ENCODE data around the gene ASZ1.

GRCh38 chr7:117362294-117362888 is 64.9 kb downstream of the ASZ1 start:
- TF ChIP-seq TAF1 (IDR thresholded peaks at IDR 0.05; ENCODE audit: borderline replicate concordance, low read depth, low read length) (no peak), POLR2A (IDR thresholded peaks at IDR 0.05; ENCODE audit: low read depth, low read length) (no peak)
